Central memory CD8-positive, alpha-beta T cell (primary cell): ENCODE results near the gene MLH3.

Experiments used
- ATAC-seq: fragments of 150-1000 bp; cut with Tn5 transposase; replicated peaks from 2 replicates; pipeline ENCODE4 v1.10.0; 2022; ENCODE audit warnings: mild to moderate bottlenecking, moderate FRiP score, moderate number of reproducible peaks; ENCODE audit not compliant: poor library complexity, severe bottlenecking; ENCODE audit errors: extremely low read depth
- DNase-seq, 2 donors: peaks; one replicate each; pipeline ENCODE4 v3.0.0; 2021; ENCODE audit warnings: low spot score in 2 of 2
- H3K27ac Mint-ChIP-seq: one replicate; pipeline ENCODE4 v1.8.0; 2022; ENCODE audit warnings: low read depth, mild to moderate bottlenecking, moderate library complexity, mixed read lengths
- H3K27me3 Mint-ChIP-seq: one replicate; pipeline ENCODE4 v1.8.0; 2022; ENCODE audit warnings: mixed read lengths
- H3K36me3 Mint-ChIP-seq: one replicate; pipeline ENCODE4 v1.8.0; 2022; ENCODE audit warnings: mild to moderate bottlenecking, moderate library complexity, mixed read lengths; ENCODE audit not compliant: insufficient read depth
- H3K4me1 Mint-ChIP-seq: one replicate; pipeline ENCODE4 v1.8.0; 2022; ENCODE audit warnings: mixed read lengths
- H3K4me3 Mint-ChIP-seq: one replicate; pipeline ENCODE4 v1.8.0; 2022; ENCODE audit warnings: mild to moderate bottlenecking, moderate library complexity, mixed read lengths
- H3K9me3 Mint-ChIP-seq: one replicate; pipeline ENCODE4 v1.8.0; 2022; ENCODE audit warnings: mixed read lengths

Gene MLH3

DNA sequence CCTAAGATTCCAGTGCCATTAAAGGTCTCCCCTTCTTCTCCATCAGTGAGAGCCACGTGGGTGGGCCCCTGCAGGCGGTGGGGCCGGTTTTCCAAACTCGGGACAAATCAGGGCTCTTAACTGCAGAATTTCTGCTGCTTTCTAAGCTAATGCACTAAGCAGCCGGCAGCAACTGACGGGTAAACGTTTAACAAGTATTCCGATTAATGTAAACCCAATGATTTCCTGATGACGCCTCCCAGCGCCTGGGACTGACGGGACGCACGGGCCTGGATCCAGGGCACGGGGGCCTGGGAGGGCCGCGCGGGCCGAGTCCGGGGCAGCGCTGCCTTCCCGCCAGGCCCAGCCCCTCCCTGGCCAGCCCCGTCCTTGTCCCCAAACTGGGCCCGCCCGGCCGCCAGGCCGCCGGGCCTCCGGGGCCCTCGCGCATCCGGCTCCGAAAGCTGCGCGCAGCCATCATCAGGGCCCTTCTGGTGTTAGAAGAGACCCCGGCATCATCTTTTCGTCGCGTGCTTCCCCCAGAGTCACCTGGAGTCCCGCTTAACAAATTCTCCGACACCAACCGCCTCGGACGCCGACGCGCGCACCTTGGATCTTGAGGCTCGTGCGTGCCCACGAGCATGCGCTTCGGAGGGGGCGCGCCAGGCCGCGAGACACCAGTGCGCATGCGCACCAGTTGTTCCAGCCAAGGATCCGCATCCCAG is at the start of gene MLH3:
MLH3 (minus strand) TSS at position 616 of the 704 bp plus-strand sequence. CDS start 1,812 bp downstream, outside the sequence.
- Mint-ChIP-seq H3K4me1 (peaks cover 32% of the 10 kb centered on the region), H3K4me3 (peak within 1 kb of the TSS; percentile 88), H3K9me3 (no peaks in the 10 kb centered on the region), H3K27ac (peak within 1 kb of the TSS; percentile 98), H3K27me3 (no peaks in the 10 kb centered on the region), H3K36me3 (peaks cover 18% of the 10 kb centered on the region)
- DNase-seq (peak; percentile 65 to 67), ATAC-seq (peak; percentile 79)

GRCh38 chr14:75098682-75099081 is 47.4 kb upstream of the MLH3 start:
- Mint-ChIP-seq H3K27ac (peak overlapping the region; percentile 49), H3K4me1 (peaks cover 6% of the 10 kb centered on the region), H3K27me3 (no peaks in the 10 kb centered on the region), H3K36me3 (peaks cover 58% of the 10 kb centered on the region), H3K9me3 (no peaks in the 10 kb centered on the region), H3K4me3 (no peak overlapping the region)
- DNase-seq (no peak), ATAC-seq (no peak)

- no peak for DNase-seq
- ATAC-seq, result no peak
- Mint-ChIP-seq H3K36me3 (peaks cover 55% of the 10 kb centered on the region), H3K27me3 (no peaks in the 10 kb centered on the region), H3K27ac (no peak overlapping the region), H3K4me3 (no peak overlapping the region), H3K4me1 (peaks cover 6% of the 10 kb centered on the region), H3K9me3 (no peaks in the 10 kb centered on the region)
These were observed 46.9 kb upstream of the MLH3 start for GRCh38 chr14:75098212-75098611.

GRCh38 chr14:75096959-75097358 is 45.7 kb upstream of the MLH3 start:
- H3K4me1 Mint-ChIP-seq, result peaks cover 6% of the 10 kb centered on the region
- no peak overlapping the region for H3K27ac Mint-ChIP-seq
- H3K36me3 Mint-ChIP-seq, result peaks cover 54% of the 10 kb centered on the region
- no peak for ATAC-seq
- H3K9me3 Mint-ChIP-seq, result no peaks in the 10 kb centered on the region
- no peak overlapping the region for H3K4me3 Mint-ChIP-seq
- DNase-seq, result no peak
- no peaks in the 10 kb centered on the region for H3K27me3 Mint-ChIP-seq

DNA sequence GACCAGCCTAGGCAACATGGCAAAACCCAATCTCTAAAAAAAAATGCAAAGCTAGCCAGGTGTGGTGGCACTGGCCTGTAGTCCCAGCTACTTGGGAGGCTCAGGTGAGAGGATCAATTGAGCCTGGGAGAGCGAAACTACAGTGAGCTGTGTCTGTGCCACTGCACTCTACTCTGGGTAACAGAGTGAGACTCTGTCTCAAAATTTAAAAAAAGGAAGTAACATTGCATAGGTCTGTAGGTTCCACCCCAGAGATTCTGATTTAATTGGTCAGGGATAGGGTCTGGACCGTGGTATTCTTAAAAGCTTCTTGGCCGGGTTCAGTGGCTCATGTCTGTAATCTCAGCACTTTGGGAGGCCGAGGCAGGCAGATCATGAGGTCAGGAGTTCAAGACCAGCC is 44.4 kb upstream of the MLH3 start:
- H3K4me3 Mint-ChIP-seq, result no peak overlapping the region
- no peaks in the 10 kb centered on the region for H3K9me3 Mint-ChIP-seq
- DNase-seq (no peak), ATAC-seq (no peak)
- H3K27me3 Mint-ChIP-seq, result no peaks in the 10 kb centered on the region
- H3K4me1 Mint-ChIP-seq, result peaks cover 6% of the 10 kb centered on the region
- no peak overlapping the region for H3K27ac Mint-ChIP-seq
- peaks cover 60% of the 10 kb centered on the region for H3K36me3 Mint-ChIP-seq

GRCh38 chr14:75094896-75095295 is 43.6 kb upstream of the MLH3 start:
- DNase-seq (no peak), ATAC-seq (no peak)
- Mint-ChIP-seq H3K27ac (no peak overlapping the region), H3K36me3 (peaks cover 60% of the 10 kb centered on the region), H3K4me3 (no peak overlapping the region), H3K4me1 (peaks cover 6% of the 10 kb centered on the region), H3K27me3 (no peaks in the 10 kb centered on the region), H3K9me3 (no peaks in the 10 kb centered on the region)

DNA sequence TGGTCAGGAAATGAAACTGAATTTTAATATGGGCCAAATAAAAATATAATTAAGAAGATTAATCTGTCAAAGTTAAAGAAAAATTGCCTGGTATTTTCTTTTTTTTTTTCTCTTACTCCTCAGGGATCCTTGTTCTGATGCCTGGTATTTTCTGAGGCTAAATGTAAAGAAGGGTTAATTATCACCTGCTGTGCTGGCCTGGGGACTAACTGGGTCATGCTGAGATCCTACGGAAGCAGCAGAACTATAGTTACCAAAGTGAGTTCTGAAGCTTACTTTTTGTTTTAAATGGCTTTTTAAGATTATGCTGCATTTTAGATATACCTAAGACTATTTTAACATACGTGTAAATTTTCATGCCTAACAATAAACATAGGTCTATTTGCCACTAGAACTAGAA is 41.4 kb upstream of the MLH3 start:
- Mint-ChIP-seq H3K9me3 (no peaks in the 10 kb centered on the region), H3K27me3 (no peaks in the 10 kb centered on the region), H3K4me3 (no peak overlapping the region), H3K4me1 (peaks cover 2% of the 10 kb centered on the region), H3K27ac (no peak overlapping the region), H3K36me3 (peaks cover 53% of the 10 kb centered on the region)
- ATAC-seq (no peak), DNase-seq (no peak)

- Mint-ChIP-seq H3K9me3 (no peaks in the 10 kb centered on the region), H3K4me1 (no peaks in the 10 kb centered on the region), H3K36me3 (peaks cover 60% of the 10 kb centered on the region), H3K4me3 (no peak overlapping the region), H3K27me3 (no peaks in the 10 kb centered on the region), H3K27ac (no peak overlapping the region)
- ATAC-seq (no peak), DNase-seq (no peak)
These were observed 40.0 kb upstream of the MLH3 start for GRCh38 chr14:75091251-75091650.

GRCh38 chr14:75090353-75090752 is 39.1 kb upstream of the MLH3 start:
- ATAC-seq (no peak), DNase-seq (no peak)
- Mint-ChIP-seq H3K4me1 (no peaks in the 10 kb centered on the region), H3K4me3 (no peak overlapping the region), H3K27me3 (no peaks in the 10 kb centered on the region), H3K36me3 (peaks cover 61% of the 10 kb centered on the region), H3K9me3 (no peaks in the 10 kb centered on the region), H3K27ac (no peak overlapping the region)

DNA sequence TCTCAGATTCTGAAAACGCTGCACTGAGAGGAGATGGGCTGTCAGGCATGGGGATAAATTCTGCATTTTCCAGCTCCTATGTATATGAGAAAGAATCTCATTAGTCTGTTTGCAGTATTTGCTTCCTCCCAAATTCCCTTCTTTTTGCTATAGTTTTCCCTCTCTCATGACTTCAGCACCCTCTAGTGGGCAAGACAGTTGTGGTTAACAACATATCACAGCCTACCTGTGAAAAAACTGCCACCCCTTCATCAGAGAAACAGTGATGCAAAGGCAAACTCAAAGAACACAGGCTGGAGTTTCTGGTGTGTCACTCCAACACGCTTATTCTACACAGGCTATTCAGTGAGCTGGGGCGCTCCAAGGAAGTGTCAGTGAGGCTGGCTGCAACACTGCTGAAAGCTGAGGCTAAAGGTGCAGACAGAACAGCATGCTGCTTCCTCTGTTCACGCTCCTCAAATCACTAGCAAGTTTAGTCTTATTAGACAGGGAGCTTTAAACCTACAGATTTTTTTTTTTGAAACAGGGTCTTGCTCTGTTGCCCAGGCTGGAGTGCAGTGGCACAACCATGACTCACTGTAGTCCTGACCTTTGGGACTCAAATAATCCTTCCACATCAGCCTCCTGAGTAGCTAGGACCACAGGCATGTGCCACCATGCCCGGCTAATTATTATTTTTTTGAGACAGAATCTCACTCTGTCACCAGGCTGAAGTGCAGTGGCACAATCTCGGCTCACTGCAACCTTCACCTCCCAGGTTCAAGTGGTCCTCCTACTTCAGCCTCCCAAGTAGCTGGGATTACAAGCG is 37.5 kb upstream of the MLH3 start:
- DNase-seq (peak in 1 of 2 donors; percentile 13), ATAC-seq (no peak)
- Mint-ChIP-seq H3K27ac (no peak overlapping the region), H3K36me3 (peaks cover 57% of the 10 kb centered on the region), H3K27me3 (no peaks in the 10 kb centered on the region), H3K4me1 (no peaks in the 10 kb centered on the region), H3K9me3 (no peaks in the 10 kb centered on the region), H3K4me3 (no peak overlapping the region)

DNA sequence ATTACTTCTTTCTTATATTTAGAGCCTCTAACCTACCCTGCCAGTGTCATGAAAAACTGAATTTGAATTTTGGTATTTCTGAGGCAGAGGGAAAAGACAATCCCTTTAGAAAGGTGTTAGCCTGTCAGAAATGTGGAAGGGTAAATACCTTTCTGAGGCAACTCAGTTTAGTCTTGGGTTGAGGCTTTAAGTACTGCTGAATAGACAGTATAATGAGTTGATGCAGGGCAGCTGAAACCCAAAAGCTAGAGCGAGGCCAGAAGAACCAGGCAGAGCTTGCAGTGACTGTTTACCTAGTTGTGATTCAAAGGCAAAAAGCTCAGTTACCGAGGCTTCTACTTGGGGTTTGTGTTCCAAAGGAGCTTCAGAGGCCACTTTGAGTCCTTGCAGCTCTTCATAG is 36.9 kb upstream of the MLH3 start:
- Mint-ChIP-seq H3K36me3 (peaks cover 59% of the 10 kb centered on the region), H3K4me1 (no peaks in the 10 kb centered on the region), H3K9me3 (no peaks in the 10 kb centered on the region), H3K27me3 (no peaks in the 10 kb centered on the region), H3K27ac (no peak overlapping the region), H3K4me3 (no peak overlapping the region)
- ATAC-seq (no peak), DNase-seq (no peak)

DNA sequence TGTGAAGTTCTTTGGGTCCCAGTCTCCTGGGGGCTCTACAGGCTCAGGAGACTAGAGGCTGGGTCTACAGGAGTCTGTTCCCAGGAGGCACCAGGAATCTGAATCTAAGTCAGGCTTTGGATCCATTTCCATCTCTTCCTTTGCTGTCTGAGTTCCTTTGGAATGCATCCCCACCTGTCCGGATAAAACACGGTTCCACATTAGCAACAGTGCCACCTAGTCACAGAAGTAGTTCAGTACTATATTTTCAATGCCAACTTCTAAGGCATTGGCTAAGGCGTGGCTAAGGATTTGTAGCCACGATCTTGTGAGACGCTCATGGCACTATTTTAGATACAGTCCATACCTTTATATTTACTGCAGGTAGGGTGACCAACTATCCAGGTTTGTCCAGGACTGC is 33.2 kb upstream of the MLH3 start:
- Mint-ChIP-seq H3K36me3 (peaks cover 56% of the 10 kb centered on the region), H3K27ac (no peak overlapping the region), H3K4me3 (no peak overlapping the region), H3K4me1 (no peaks in the 10 kb centered on the region), H3K27me3 (no peaks in the 10 kb centered on the region), H3K9me3 (no peaks in the 10 kb centered on the region)
- DNase-seq, result no peak
- no peak for ATAC-seq

- Mint-ChIP-seq H3K27ac (no peak overlapping the region), H3K36me3 (peaks cover 52% of the 10 kb centered on the region), H3K4me1 (no peaks in the 10 kb centered on the region), H3K27me3 (no peaks in the 10 kb centered on the region), H3K9me3 (no peaks in the 10 kb centered on the region), H3K4me3 (no peak overlapping the region)
- ATAC-seq, result no peak
- no peak for DNase-seq
These were observed 32.0 kb upstream of the MLH3 start for GRCh38 chr14:75083271-75083670.
